Body of pancreas (tissue), 4 donors: ENCODE measurements around the gene CLEC3B. TPM values are rescaled to one million over a fixed set of nuclear protein-coding genes. Genes with fewer than 3 reads are reported as not detected.

ENCODE experiments used
- ATAC-seq: fragments of 150-250 bp; one replicate; pipeline ENCODE4 v1.9.1; 2016
- DNase-seq, 4 donors: peaks; one replicate each; pipeline ENCODE4 v3.0.0-alpha.2; 2019
- H3K27ac ChIP-seq, 4 donors: fragments of 200-600 bp; sonication (generic); 1 replicate in 3 of 4; 2 replicates in 1 of 4; pipeline versions ENCODE4 v1.5.1 to v1.6.1; 2016 to 2019; ENCODE audit warnings: mild to moderate bottlenecking in 1 of 4, mixed read lengths in 1 of 4, moderate library complexity in 1 of 4
- H3K27me3 ChIP-seq, 2 donors: fragments of 200-600 bp; sonication (generic); one replicate each; pipeline ENCODE4 v1.6.0; 2016; ENCODE audit warnings: mild to moderate bottlenecking in 1 of 2
- H3K36me3 ChIP-seq, 2 donors: fragments of 200-600 bp; sonication (generic); replicated peaks in 1 of 2; 2 replicates each; pipeline ENCODE4 v1.5.1; 2016; ENCODE audit warnings: low read depth in 2 of 2; ENCODE audit not compliant: insufficient read depth in 1 of 2
- H3K4me1 ChIP-seq: fragments of 200-600 bp; sonication (generic); one replicate; pipeline ENCODE4 v1.6.0; 2016
- H3K4me3 ChIP-seq, 2 donors: fragments of 200-600 bp; sonication (generic); 1 replicate in 1 of 2; 2 replicates in 1 of 2; pipeline ENCODE4 v1.5.1; 2016 to 2019
- H3K9me3 ChIP-seq, 3 donors: fragments of 200-600 bp; sonication (generic); 1 replicate in 2 of 3; 2 replicates in 1 of 3; pipeline ENCODE4 v1.5.1; 2016
- POLR2A ChIP-seq, 3 donors: fragments of 450-650 bp; IDR thresholded peaks; one replicate each; pipeline ENCODE4 v1.6.1; 2016; ENCODE audit warnings: antibody characterized with exemption in 3 of 3, mild to moderate bottlenecking in 2 of 3
- WGBS, 2 donors: methylation state at CpG; one replicate each; pipeline ENCODE4 v1.1.5; 2017; 5-methylcytosine and 5-hydroxymethylcytosine counted together
- intact Hi-C: fragments of 100-400 bp; cut with DNase I; formaldehyde crosslinking; loops from one replicate; pipeline ENCODE4 v1.15.1; 2023
- total RNA-seq, 2 donors: library from RNA; depleted of rRNA; stranded (reverse); fragments of >200 nt; gene quantifications; one replicate each; pipeline ENCODE4 v1.1.0, GENCODE V29; 2016
- TF ChIP-seq, protein P1 (sequence below), 7 experiments: fragments of 450-650 bp in 4 of 7; fragments of 200-600 bp in 3 of 7; sonication (generic) in 3 of 7; IDR thresholded peaks; one replicate each; pipeline ENCODE4 v1.5.1; 2016 to 2019; ENCODE audit warnings: antibody characterized with exemption in 7 of 7

The CLEC3B gene, protein sequence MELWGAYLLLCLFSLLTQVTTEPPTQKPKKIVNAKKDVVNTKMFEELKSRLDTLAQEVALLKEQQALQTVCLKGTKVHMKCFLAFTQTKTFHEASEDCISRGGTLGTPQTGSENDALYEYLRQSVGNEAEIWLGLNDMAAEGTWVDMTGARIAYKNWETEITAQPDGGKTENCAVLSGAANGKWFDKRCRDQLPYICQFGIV
- total RNA-seq, result 10 to 100 TPM in 1 of 2 donors, 1 to 10 TPM in 1; 4.9 to 22.1 TPM

DNA sequence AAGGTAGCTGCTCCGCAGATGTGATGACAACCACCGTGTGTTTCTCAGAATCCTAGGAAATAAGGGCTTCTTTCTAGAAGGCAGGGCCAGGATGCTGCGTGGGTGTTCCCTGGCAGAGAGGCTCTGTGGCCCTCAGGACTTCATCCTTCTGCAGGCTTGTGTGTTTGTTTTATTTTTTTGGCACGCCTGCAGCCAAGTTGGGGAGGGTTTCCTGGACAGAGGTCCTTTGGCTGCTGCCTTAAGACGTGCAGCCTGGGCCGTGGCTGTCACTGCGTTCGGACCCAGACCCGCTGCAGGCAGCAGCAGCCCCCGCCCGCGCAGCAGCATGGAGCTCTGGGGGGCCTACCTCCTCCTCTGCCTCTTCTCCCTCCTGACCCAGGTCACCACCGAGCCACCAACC is at the start of gene CLEC3B:
TSS of gene CLEC3B (plus strand) at position 266 of the 400 bp plus-strand sequence. CDS start at position 326, 60 bp downstream.
- DNase-seq (peak in 3 of 4 donors; percentile 20 to 45 (median 21)), ATAC-seq (peak; percentile 49)
- H3K9me3 ChIP-seq, result no peaks in the 10 kb centered on the region
- intact Hi-C loops, result no loop called here
- H3K4me3 ChIP-seq, result no peak within 1 kb of the TSS
- peaks cover 8% of the 10 kb centered on the region for H3K4me1 ChIP-seq
- no peaks in the 10 kb centered on the region for H3K27me3 ChIP-seq
- H3K36me3 ChIP-seq, result no peaks in the 10 kb centered on the region
- no peak within 1 kb of the TSS for H3K27ac ChIP-seq
- 32 to 34% methylated on average over 5 to 13 of the region's 13 CpGs for WGBS, 2 donors
- no peak for TF ChIP-seq POLR2A (IDR thresholded peaks at IDR 0.05)
- TF ChIP-seq, protein P1, sequence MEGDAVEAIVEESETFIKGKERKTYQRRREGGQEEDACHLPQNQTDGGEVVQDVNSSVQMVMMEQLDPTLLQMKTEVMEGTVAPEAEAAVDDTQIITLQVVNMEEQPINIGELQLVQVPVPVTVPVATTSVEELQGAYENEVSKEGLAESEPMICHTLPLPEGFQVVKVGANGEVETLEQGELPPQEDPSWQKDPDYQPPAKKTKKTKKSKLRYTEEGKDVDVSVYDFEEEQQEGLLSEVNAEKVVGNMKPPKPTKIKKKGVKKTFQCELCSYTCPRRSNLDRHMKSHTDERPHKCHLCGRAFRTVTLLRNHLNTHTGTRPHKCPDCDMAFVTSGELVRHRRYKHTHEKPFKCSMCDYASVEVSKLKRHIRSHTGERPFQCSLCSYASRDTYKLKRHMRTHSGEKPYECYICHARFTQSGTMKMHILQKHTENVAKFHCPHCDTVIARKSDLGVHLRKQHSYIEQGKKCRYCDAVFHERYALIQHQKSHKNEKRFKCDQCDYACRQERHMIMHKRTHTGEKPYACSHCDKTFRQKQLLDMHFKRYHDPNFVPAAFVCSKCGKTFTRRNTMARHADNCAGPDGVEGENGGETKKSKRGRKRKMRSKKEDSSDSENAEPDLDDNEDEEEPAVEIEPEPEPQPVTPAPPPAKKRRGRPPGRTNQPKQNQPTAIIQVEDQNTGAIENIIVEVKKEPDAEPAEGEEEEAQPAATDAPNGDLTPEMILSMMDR (IDR thresholded peaks at IDR 0.05), result no peak

DNA sequence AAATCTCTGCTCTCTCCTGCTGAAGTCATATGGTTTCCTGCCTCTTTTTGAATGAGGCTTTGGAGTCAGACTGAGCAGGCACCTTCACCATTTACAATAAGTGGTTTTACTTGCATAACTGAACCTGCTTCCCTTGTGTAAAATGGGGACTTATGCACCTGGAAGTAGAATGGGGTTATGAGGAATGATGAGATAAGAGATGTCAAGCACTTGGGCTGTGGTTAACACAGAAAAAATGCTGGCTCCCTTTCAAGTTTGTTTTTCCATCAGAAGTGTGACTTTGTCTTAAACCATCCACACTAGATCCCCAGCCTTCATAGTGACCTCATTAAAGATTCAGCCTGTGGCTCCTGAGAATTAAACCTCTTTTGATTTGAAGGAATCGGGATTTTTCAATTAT is 44.9 kb upstream of the CLEC3B start:
- H3K27me3 ChIP-seq, result no peaks in the 10 kb centered on the region
- H3K27ac ChIP-seq, result no peak overlapping the region
- no peak overlapping the region for H3K4me3 ChIP-seq
- intact Hi-C loops, result no loop called here
- H3K36me3 ChIP-seq, result no peaks in the 10 kb centered on the region
- peaks cover 49% of the 10 kb centered on the region for H3K4me1 ChIP-seq
- 42 to 67% methylated on average over 1 of the region's 1 CpG for WGBS, 2 donors
- TF ChIP-seq, protein P1 (IDR thresholded peaks at IDR 0.05), result no peak
- TF ChIP-seq POLR2A (IDR thresholded peaks at IDR 0.05), result no peak
- DNase-seq (no peak), ATAC-seq (no peak)
- no peaks in the 10 kb centered on the region for H3K9me3 ChIP-seq

DNA sequence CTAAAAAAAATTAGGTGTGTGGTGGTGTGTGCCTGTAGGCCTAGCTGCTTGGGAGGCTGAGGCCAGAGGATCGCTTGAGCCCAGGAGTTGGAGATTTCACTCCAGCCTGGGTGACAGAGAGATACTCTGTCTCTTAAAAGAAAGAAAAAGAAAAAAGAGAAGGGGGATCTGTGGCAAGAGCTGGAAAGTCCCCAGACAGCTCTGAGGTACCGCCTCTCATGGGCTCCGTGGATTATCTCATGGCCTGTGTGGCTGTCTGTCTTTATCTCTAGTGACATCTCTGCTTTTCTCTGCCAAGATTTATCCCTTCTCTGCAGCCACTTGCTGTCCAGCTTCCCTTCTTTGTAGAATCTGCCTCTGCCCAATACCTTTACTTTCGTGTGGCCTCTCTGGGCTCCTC is 44.4 kb upstream of the CLEC3B start:
- Histone ChIP-seq H3K27me3 (no peaks in the 10 kb centered on the region), H3K27ac (no peak overlapping the region), H3K9me3 (no peaks in the 10 kb centered on the region), H3K4me1 (peaks cover 48% of the 10 kb centered on the region), H3K36me3 (no peaks in the 10 kb centered on the region), H3K4me3 (no peak overlapping the region)
- WGBS, 2 donors, result 80 to 84% methylated on average over 4 of the region's 4 CpGs
- DNase-seq, result no peak
- intact Hi-C loops, result no loop called here
- TF ChIP-seq POLR2A (IDR thresholded peaks at IDR 0.05), result no peak
- TF ChIP-seq, protein P1 (IDR thresholded peaks at IDR 0.05), result no peak
- no peak for ATAC-seq

DNA sequence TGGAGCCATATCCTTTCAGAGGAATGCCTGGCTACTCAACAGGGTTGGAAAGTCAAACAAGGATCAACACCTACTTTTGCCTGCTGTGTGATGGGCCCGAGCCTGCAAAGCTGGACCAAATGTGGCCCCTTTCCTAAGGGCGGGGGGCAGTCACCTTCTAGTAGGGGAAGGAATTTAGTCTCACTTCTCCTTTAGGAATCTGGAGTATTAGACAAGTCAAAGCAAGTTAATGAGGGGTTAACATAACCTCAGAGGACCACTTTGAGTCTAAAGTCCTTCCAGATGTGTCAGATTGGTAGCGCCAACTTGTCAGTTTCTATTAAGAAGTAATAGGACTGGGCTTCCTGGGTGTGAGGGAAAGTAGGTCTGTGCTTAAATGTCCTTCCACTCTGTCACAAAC is 43.3 kb upstream of the CLEC3B start:
- DNase-seq (no peak), ATAC-seq (no peak)
- Histone ChIP-seq H3K36me3 (no peaks in the 10 kb centered on the region), H3K9me3 (no peaks in the 10 kb centered on the region), H3K4me1 (peaks cover 38% of the 10 kb centered on the region), H3K27ac (peak overlapping the region in 3 of 4 donors; percentile 30 to 68 (median 55)), H3K4me3 (no peak overlapping the region), H3K27me3 (no peaks in the 10 kb centered on the region)
- intact Hi-C loops, result no loop called here
- WGBS, 2 donors, result 68 to 83% methylated on average over 3 of the region's 3 CpGs
- TF ChIP-seq, protein P1 (IDR thresholded peaks at IDR 0.05), result no peak
- TF ChIP-seq POLR2A (IDR thresholded peaks at IDR 0.05), result no peak

DNA sequence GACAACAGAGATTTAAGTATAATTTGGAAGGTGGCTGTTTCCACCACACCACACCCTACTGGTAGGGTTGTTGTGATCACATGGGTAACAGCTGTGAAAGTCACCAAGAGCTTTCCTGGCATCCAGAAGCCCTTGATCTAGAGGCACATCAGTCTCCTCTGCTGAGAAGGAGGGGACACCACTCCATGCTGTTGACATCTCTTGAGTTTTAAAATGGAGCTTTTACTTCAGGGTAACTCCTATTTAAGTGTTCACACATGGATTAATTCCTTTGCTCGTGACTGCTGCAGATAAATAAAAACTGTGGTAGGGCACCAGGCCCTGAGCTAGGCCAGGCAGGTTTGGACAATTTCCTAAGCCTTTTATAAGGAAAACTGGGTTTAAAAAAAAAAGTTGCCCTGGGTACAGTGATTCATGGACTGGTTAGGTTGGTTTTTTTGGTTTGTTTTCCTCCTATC is 42.6 kb upstream of the CLEC3B start:
- ATAC-seq (peak; percentile 24), DNase-seq (peak in 1 of 4 donors; percentile 21)
- Histone ChIP-seq H3K27ac (peak overlapping the region in 3 of 4 donors; percentile 30 to 68 (median 55)), H3K4me3 (no peak overlapping the region), H3K27me3 (no peaks in the 10 kb centered on the region), H3K4me1 (peaks cover 39% of the 10 kb centered on the region), H3K36me3 (no peaks in the 10 kb centered on the region), H3K9me3 (no peaks in the 10 kb centered on the region)
- WGBS, 2 donors, result 17 to 24% methylated on average over 1 of the region's 1 CpG
- TF ChIP-seq POLR2A (IDR thresholded peaks at IDR 0.05), result no peak
- intact Hi-C loops, result no loop called here
